Bronchial epithelial cell (primary cell): ENCODE results near the gene UBB. TPM values are rescaled to one million over a fixed set of nuclear protein-coding genes. Genes with fewer than 3 reads are reported as not detected.

Experiments
- DNase-seq: peaks from one replicate; pipeline ENCODE4 v3.0.0-alpha.2; 2010; ENCODE audit warnings: low read depth
- FAIRE-seq: peaks from 2 replicates; lab custom pipeline; 2011; peaks lifted over from hg19 to GRCh38; lab: Jason Lieb, UNC
- H3K27me3 ChIP-seq: 2 replicates; pipeline ENCODE4 v1.5.1; 2011; ENCODE audit warnings: low read length; ENCODE audit not compliant: control insufficient read depth, insufficient read depth
- H3K36me3 ChIP-seq: 2 replicates; pipeline ENCODE4 v1.5.1; 2011; ENCODE audit warnings: low read length; ENCODE audit not compliant: control insufficient read depth, insufficient read depth
- H3K4me3 ChIP-seq: 2 replicates; pipeline ENCODE4 v1.5.1; 2011; ENCODE audit warnings: mild to moderate bottlenecking, low read depth, low read length, control low read depth
- CTCF ChIP-seq: IDR thresholded peaks from 2 replicates; pipeline ENCODE4 v1.5.1; 2011; ENCODE audit warnings: mild to moderate bottlenecking, moderate library complexity, low read length, control low read depth, inconsistent platforms; ENCODE audit not compliant: insufficient read depth, severe bottlenecking
- total RNA-seq: library from RNA; depleted of rRNA; stranded (reverse); fragments of >200 nt; gene quantifications from 2 replicates; pipeline ENCODE4 v1.2.1, GENCODE V29; 2014

Gene UBB
- total RNA-seq, 1 donor from 2014 or later = 766 TPM

DNA sequence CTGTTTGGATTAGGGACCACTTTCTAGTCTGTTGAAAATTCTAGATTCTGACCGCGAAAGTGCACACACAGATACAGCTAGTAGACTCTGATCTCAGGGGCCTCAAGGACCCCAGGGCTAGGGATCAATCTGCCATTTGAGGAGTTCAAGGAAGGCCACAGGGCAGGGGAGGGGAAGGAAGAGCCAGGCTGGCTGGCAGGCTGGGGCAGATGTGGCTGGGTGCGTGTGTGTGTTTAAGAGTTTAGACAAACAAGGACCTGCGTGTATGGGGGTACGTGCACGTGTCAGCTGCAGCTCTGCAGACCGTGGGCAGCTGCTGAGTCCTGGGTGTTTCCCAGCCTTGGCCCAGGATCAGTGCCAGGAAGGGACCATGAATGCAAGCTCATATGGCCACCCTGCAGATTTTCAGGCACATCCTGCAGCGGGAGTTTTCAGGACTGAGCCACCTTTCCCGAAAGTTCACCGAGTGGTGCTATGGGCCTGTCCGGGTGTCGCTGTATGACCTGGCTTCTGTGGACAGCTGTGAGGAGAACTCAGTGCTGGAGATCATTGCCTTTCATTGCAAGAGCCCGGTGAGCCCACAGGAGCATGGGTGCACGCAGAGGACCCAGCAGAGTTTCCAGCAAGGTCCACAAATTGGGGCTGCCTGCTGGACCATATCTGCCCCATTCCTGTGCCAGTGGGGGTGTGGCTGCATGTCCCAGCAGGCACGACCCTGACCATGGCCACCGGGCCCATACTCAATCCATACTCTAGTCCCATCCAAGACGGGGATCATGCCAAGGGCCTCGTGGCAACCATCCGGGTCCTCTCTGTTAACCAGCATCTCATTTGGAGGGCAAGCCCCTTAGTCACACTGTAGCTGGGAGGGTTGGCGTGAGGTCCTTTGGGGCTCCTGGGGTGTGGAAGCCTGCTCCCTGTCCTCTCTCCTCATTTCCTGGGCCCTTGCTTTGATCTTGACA is 45.1 kb downstream of the UBB start:
- FAIRE-seq = no peak
- no peak overlapping the region for H3K4me3 ChIP-seq
- H3K27me3 ChIP-seq = no peaks in the 10 kb centered on the region
- TF ChIP-seq CTCF = no peak
- no peak for DNase-seq
- no peaks in the 10 kb centered on the region for H3K36me3 ChIP-seq

GRCh38 chr17:16427020-16427419 is 46.1 kb downstream of the UBB start:
- Histone ChIP-seq H3K27me3 (no peaks in the 10 kb centered on the region), H3K36me3 (no peaks in the 10 kb centered on the region), H3K4me3 (no peak overlapping the region)
- TF ChIP-seq CTCF = no peak
- no peak for FAIRE-seq
- DNase-seq = no peak

DNA sequence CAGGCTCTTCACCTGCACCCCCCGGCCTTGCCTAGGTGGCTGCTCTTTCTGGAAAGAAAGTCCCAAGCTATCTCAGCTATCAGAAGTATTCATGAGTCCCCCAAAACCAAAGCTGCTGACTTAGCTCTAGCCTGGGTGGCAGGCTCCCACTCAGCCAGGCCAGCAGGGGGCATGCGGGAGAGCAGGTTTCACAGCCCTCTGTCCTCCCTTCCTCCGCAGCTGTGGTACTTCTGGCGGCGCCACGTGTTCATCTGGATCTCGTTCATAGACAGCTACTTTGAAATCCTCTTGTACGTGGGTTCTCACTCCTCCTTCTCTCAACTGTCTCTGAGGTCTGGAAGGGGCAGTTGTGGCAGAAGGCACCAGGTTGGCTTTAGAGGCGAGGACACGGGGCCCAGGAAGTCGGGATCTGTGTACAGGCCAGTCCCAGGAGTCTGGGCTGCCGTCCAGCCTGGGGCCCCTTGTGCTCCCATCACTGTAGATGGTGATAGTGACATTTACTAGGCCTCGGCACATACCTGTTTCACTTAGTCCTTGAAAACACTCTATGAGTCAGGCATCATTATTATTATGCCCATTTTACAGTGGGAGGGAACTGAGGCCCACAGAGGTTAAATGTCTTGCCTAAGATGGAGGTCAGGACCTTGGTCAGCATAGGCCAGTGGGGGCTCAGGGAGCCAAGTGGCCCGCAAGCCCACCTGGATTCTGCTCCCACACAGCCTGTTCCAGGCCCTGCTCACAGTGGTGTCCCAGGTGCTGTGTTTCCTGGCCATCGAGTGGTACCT is 47.4 kb downstream of the UBB start:
- Histone ChIP-seq H3K36me3 (no peaks in the 10 kb centered on the region), H3K27me3 (no peaks in the 10 kb centered on the region), H3K4me3 (no peak overlapping the region)
- DNase-seq (peak; percentile 39), FAIRE-seq (peak; percentile 50)
- TF ChIP-seq CTCF = peak; percentile 83

DNA sequence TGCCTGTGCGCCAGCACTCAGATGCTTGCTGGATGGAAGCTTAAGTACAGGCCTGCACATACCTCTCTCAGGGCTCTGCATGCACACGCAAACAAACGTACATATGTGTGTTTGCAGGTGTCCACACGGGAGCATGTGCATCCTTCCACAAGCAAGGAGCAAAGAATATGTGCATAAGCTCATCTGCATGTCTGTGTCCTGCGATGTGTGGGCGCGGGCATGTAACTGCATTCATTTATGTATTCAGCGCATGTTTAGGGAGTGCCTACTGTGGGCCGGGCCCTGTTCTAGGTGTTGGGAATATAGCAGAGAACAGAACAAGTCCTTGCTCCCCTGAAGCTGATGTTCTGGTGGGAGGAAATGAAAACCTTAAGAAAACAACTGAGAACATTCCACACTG is 48.2 kb downstream of the UBB start:
- H3K4me3 ChIP-seq = no peak overlapping the region
- no peak for TF ChIP-seq CTCF
- H3K27me3 ChIP-seq = no peaks in the 10 kb centered on the region
- no peaks in the 10 kb centered on the region for H3K36me3 ChIP-seq
- FAIRE-seq = peak; percentile 52
- DNase-seq = no peak

DNA sequence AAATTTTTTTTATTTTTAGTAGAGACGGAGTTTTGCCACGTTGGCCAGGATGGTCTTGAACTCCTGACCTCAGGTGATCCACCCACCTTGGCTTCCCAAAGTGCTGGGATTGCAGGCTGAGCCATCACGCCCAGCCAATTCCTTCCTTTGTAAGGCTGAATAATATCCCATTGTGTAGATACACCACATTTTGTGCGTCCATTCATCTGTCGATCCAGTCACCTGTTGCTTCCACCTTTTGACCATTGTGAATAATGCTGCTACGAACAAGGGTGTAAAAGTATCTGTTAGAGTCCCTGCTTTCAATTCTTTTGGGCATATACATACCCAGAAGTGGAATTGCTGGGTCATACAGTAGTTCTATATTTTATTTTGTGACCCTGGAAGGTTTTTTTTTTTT is 49.8 kb downstream of the UBB start:
- TF ChIP-seq CTCF = no peak
- Histone ChIP-seq H3K4me3 (no peak overlapping the region), H3K27me3 (no peaks in the 10 kb centered on the region), H3K36me3 (no peaks in the 10 kb centered on the region)
- FAIRE-seq = no peak
- no peak for DNase-seq
